Liver (tissue), 9 donors: ENCODE measurements around the gene PNLIP. TPM values are rescaled to one million over a fixed set of nuclear protein-coding genes. Genes with fewer than 3 reads are reported as not detected.

Source experiments
- DNase-seq: peaks from one replicate; pipeline ENCODE4 v3.0.0-alpha.2; 2017; ENCODE audit warnings: low spot score
- H3K27ac ChIP-seq, 2 donors: one replicate each; pipeline ENCODE4 v1.7.0; 2013; ENCODE audit warnings: inconsistent platforms in 2 of 2, low read length in 2 of 2, control low read depth in 1 of 2, low read depth in 1 of 2, mild to moderate bottlenecking in 1 of 2
- H3K27me3 ChIP-seq, 4 donors: one replicate each; pipeline versions ENCODE4 v1.6.1 to v1.7.0; 2013; ENCODE audit warnings: low read length in 3 of 4, inconsistent platforms in 1 of 4, mild to moderate bottlenecking in 1 of 4, moderate library complexity in 1 of 4; ENCODE audit not compliant: control insufficient read depth in 4 of 4, insufficient read depth in 4 of 4
- H3K36me3 ChIP-seq, 4 donors: one replicate each; pipeline versions ENCODE4 v1.6.1 to v1.7.0; 2013; ENCODE audit warnings: low read length in 3 of 4, mild to moderate bottlenecking in 3 of 4, low read depth in 1 of 4, moderate library complexity in 1 of 4; ENCODE audit not compliant: control insufficient read depth in 4 of 4, insufficient read depth in 3 of 4
- H3K4me1 ChIP-seq, 4 donors: one replicate each; pipeline versions ENCODE4 v1.6.1 to v1.7.0; 2013; ENCODE audit warnings: low read length in 3 of 4, mild to moderate bottlenecking in 3 of 4, moderate library complexity in 1 of 4; ENCODE audit not compliant: control insufficient read depth in 4 of 4, insufficient read depth in 4 of 4
- H3K4me3 ChIP-seq, 3 donors: one replicate each; pipeline versions ENCODE4 v1.6.1 to v1.7.0; 2013; ENCODE audit warnings: low read length in 3 of 3, control low read depth in 1 of 3, low read depth in 1 of 3, mild to moderate bottlenecking in 1 of 3
- H3K9ac ChIP-seq, 2 donors: one replicate each; pipeline ENCODE4 v1.7.0; 2013; ENCODE audit warnings: low read length in 2 of 2, mild to moderate bottlenecking in 2 of 2, moderate library complexity in 2 of 2, control low read depth in 1 of 2, low read depth in 1 of 2
- H3K9me3 ChIP-seq, 4 donors: one replicate each; pipeline versions ENCODE4 v1.6.1 to v1.7.0; 2013; ENCODE audit warnings: low read length in 3 of 4; ENCODE audit not compliant: control insufficient read depth in 4 of 4
- EGR1 ChIP-seq, 2 donors: IDR thresholded peaks; 2 replicates each; pipeline ENCODE4 v1.6.1; 2016 to 2018; ENCODE audit warnings: antibody characterized with exemption in 2 of 2, low read depth in 2 of 2
- FOXA1 ChIP-seq: IDR thresholded peaks from 2 replicates; pipeline ENCODE4 v1.6.1; 2016; ENCODE audit warnings: antibody characterized with exemption
- FOXA2 ChIP-seq: IDR thresholded peaks from 2 replicates; pipeline ENCODE4 v1.6.1; 2016; ENCODE audit warnings: antibody characterized with exemption
- GABPA ChIP-seq, 2 donors: IDR thresholded peaks in 1 of 2; conservative IDR thresholded peaks in 1 of 2; 2 replicates each; pipeline ENCODE4 v1.6.1; 2016; ENCODE audit warnings: antibody characterized with exemption in 2 of 2, mild to moderate bottlenecking in 1 of 2, moderate library complexity in 1 of 2
- HNF4A ChIP-seq, 2 donors: conservative IDR thresholded peaks; 2 replicates each; pipeline ENCODE4 v1.6.1; 2016; ENCODE audit warnings: antibody characterized with exemption in 2 of 2, mild to moderate bottlenecking in 2 of 2
- HNF4G ChIP-seq: IDR thresholded peaks from 2 replicates; pipeline ENCODE4 v1.6.1; 2016; ENCODE audit warnings: antibody characterized with exemption
- JUND ChIP-seq, 2 donors: IDR thresholded peaks; 2 replicates each; pipeline ENCODE4 v1.6.1; 2016; ENCODE audit warnings: antibody characterized with exemption in 2 of 2
- NR2F2 ChIP-seq: IDR thresholded peaks from 2 replicates; pipeline ENCODE4 v1.6.1; 2016; ENCODE audit warnings: antibody characterized with exemption
- RAD21 ChIP-seq, 2 donors: IDR thresholded peaks; 2 replicates each; pipeline ENCODE4 v1.6.1; 2016; ENCODE audit warnings: antibody characterized with exemption in 2 of 2, mild to moderate bottlenecking in 2 of 2
- RXRA ChIP-seq, 2 donors: IDR thresholded peaks; 2 replicates each; pipeline ENCODE4 v1.6.1; 2017 to 2018; ENCODE audit warnings: antibody characterized with exemption in 2 of 2, mild to moderate bottlenecking in 1 of 2
- SP1 ChIP-seq: IDR thresholded peaks from 2 replicates; pipeline ENCODE4 v1.6.1; 2018; ENCODE audit warnings: antibody characterized with exemption, mild to moderate bottlenecking
- WGBS: extraction: QIAGEN DNeasy Blood & Tissue Kit; methylation state at CpG from one replicate; pipeline ENCODE4 v1.1.7; 2013; 5-methylcytosine and 5-hydroxymethylcytosine counted together
- polyA plus RNA-seq, 2 donors: library from polyadenylated mRNA; stranded (reverse) in 1 of 2; unstranded in 1 of 2; fragments of 200-250 nt in 1 of 2; fragments of >200 nt in 1 of 2; fragmentation: Nextera tagmentation in 1 of 2; extraction: Ambion mirVana in 1 of 2; gene quantifications; one replicate each; pipeline versions ENCODE4 v1.2.1 to v1.2.3, GENCODE V29; 2013 to 2015
- total RNA-seq, 2 donors: library from RNA; depleted of rRNA; stranded (reverse); fragments of >200 nt; gene quantifications; one replicate each; pipeline ENCODE4 v1.2.3, GENCODE V29; 2014
- TF ChIP-seq, protein P1 (sequence below): IDR thresholded peaks from 2 replicates; pipeline ENCODE4 v1.6.1; 2016; ENCODE audit warnings: antibody characterized with exemption
- TF ChIP-seq, protein P2 (sequence below): IDR thresholded peaks from 2 replicates; pipeline ENCODE4 v1.6.1; 2016; ENCODE audit warnings: antibody characterized with exemption
- TF ChIP-seq, protein P3 (sequence below): IDR thresholded peaks from 2 replicates; pipeline ENCODE4 v1.6.1; 2016; ENCODE audit warnings: antibody characterized with exemption, mild to moderate bottlenecking
- TF ChIP-seq, protein P4 (sequence below): IDR thresholded peaks from 2 replicates; pipeline ENCODE4 v1.6.1; 2016; ENCODE audit warnings: antibody characterized with exemption
- TF ChIP-seq, protein P5 (sequence below): fragments of 150-350 bp; IDR thresholded peaks from 2 replicates; pipeline ENCODE4 v1.5.1; 2017; ENCODE audit warnings: improper control_type of control experiment, low read depth, low read length; ENCODE audit not compliant: missing input control
- donor health status: healthy.
- donor health status: healthy.
- donor health status: healthy.
- donor health status: healthy.
- donor health status: healthy.

PNLIP gene
- total and polyA plus RNA-seq, 4 donors, result 0.14 TPM; not detected in 3

DNA sequence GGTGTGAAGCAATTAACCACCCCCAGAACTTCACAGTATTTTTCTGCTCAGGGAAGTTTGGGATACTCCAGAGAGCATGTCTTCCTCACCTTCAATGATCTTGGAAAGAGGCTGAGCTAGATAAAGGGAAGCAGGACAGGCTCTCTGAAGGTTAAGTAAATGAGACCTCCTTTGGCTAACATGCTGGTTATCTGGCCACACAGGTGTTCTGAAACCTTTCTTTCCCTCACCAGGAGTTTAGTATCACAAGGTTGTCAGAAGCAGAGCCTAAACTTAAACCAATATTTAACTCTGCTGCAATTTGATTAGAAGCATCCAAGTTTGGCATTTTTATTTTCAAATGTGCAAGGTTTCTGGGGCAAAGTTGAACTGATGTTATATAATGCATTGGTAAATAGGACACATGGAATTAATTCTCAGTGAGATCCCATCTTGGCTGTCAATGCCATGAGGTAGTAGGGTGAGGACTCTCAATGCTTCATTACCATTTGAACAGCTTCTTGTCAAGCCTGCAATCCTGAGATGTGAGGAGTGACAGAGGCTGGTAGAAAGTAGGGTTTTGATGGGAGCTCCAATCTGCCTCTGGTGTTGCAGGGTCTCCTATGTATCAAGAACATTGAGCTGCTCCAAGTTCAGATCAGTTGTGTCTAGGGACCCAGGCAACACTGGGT, 3.6 kb upstream of the PNLIP start:
- H3K9me3 ChIP-seq, result peaks cover 0 to 5% (median 0%) of the 10 kb centered on the region in 4 donors
- H3K27ac ChIP-seq, result no peak overlapping the region
- no peaks in the 10 kb centered on the region for H3K4me1 ChIP-seq
- H3K36me3 ChIP-seq, result no peaks in the 10 kb centered on the region
- H3K27me3 ChIP-seq, result no peaks in the 10 kb centered on the region
- TF ChIP-seq JUND (IDR thresholded peaks at IDR 0.05), result no peak
- TF ChIP-seq EGR1 (IDR thresholded peaks at IDR 0.05; ENCODE audit: low read depth in 2 of 2), result no peak
- no peak for TF ChIP-seq GABPA (IDR thresholded peaks at IDR 0.05 in 1 of 2, conservative IDR thresholded peaks at IDR 0.05 in 1 of 2)
- TF ChIP-seq HNF4A (conservative IDR thresholded peaks at IDR 0.05), result no peak
- H3K9ac ChIP-seq, result no peak overlapping the region
- H3K4me3 ChIP-seq, result no peak overlapping the region
- no peak for DNase-seq

DNA sequence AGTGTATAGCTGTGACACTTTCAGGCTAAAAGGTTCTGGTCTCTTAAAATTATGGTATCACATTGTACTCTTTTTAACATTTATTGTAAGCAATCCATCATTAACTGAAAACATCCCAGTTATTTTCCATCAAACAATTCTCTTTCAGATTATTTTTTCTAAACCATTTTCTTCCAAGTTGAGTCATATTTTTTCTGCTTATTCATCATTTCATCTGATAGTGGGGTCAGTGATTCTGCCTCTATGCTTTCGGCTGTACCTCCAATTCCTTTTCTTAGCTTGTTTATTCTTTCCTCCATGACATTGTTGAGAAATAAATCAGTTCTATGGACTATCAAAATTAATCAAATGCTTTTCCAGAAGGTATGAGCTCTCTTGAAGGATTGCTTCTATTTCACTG, 609 bp upstream of the PNLIP start:
- no peak for DNase-seq
- Histone ChIP-seq H3K4me3 (no peak overlapping the region), H3K27ac (no peak overlapping the region), H3K36me3 (no peaks in the 10 kb centered on the region), H3K4me1 (no peaks in the 10 kb centered on the region), H3K9ac (no peak overlapping the region), H3K27me3 (no peaks in the 10 kb centered on the region), H3K9me3 (no peaks in the 10 kb centered on the region)
- 84% methylated on average over 1 of the region's 1 CpG for WGBS
- no peak for TF ChIP-seq SP1
- TF ChIP-seq, protein P1, sequence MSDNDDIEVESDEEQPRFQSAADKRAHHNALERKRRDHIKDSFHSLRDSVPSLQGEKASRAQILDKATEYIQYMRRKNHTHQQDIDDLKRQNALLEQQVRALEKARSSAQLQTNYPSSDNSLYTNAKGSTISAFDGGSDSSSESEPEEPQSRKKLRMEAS, result no peak
- TF ChIP-seq RAD21 (IDR thresholded peaks at IDR 0.05), result no peak
- TF ChIP-seq GABPA (IDR thresholded peaks at IDR 0.05 in 1 of 2, conservative IDR thresholded peaks at IDR 0.05 in 1 of 2), result no peak
- no peak for TF ChIP-seq FOXA2
- TF ChIP-seq, protein P2, sequence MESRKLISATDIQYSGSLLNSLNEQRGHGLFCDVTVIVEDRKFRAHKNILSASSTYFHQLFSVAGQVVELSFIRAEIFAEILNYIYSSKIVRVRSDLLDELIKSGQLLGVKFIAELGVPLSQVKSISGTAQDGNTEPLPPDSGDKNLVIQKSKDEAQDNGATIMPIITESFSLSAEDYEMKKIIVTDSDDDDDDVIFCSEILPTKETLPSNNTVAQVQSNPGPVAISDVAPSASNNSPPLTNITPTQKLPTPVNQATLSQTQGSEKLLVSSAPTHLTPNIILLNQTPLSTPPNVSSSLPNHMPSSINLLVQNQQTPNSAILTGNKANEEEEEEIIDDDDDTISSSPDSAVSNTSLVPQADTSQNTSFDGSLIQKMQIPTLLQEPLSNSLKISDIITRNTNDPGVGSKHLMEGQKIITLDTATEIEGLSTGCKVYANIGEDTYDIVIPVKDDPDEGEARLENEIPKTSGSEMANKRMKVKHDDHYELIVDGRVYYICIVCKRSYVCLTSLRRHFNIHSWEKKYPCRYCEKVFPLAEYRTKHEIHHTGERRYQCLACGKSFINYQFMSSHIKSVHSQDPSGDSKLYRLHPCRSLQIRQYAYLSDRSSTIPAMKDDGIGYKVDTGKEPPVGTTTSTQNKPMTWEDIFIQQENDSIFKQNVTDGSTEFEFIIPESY, result no peak
- TF ChIP-seq NR2F2, result no peak

DNA sequence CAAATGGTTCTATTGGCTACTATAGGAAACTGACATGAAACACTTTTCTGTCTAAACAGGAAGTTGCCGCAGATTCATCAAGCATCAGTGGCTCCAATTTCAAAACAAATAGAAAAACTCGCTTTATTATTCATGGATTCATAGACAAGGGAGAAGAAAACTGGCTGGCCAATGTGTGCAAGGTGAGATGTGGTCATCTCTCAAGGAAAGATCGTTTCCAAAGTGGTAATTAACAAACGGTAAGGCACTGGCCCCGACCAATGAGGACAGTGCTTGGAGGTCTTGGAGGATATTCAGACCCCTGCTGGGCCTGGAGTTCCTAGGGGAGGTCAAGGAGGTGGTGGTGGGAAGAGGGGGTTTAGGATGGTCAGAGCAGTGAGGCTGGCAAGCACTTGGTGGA, 2.6 kb downstream of the PNLIP start:
- H3K4me3 ChIP-seq, result no peak overlapping the region
- H3K27ac ChIP-seq, result no peak overlapping the region
- WGBS, result 86% methylated on average over 5 of the region's 5 CpGs
- H3K36me3 ChIP-seq, result no peaks in the 10 kb centered on the region
- no peaks in the 10 kb centered on the region for H3K4me1 ChIP-seq
- no peaks in the 10 kb centered on the region for H3K9me3 ChIP-seq
- no peak overlapping the region for H3K9ac ChIP-seq
- no peaks in the 10 kb centered on the region for H3K27me3 ChIP-seq
- TF ChIP-seq, protein P3, sequence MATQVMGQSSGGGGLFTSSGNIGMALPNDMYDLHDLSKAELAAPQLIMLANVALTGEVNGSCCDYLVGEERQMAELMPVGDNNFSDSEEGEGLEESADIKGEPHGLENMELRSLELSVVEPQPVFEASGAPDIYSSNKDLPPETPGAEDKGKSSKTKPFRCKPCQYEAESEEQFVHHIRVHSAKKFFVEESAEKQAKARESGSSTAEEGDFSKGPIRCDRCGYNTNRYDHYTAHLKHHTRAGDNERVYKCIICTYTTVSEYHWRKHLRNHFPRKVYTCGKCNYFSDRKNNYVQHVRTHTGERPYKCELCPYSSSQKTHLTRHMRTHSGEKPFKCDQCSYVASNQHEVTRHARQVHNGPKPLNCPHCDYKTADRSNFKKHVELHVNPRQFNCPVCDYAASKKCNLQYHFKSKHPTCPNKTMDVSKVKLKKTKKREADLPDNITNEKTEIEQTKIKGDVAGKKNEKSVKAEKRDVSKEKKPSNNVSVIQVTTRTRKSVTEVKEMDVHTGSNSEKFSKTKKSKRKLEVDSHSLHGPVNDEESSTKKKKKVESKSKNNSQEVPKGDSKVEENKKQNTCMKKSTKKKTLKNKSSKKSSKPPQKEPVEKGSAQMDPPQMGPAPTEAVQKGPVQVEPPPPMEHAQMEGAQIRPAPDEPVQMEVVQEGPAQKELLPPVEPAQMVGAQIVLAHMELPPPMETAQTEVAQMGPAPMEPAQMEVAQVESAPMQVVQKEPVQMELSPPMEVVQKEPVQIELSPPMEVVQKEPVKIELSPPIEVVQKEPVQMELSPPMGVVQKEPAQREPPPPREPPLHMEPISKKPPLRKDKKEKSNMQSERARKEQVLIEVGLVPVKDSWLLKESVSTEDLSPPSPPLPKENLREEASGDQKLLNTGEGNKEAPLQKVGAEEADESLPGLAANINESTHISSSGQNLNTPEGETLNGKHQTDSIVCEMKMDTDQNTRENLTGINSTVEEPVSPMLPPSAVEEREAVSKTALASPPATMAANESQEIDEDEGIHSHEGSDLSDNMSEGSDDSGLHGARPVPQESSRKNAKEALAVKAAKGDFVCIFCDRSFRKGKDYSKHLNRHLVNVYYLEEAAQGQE, result no peak
- TF ChIP-seq, protein P2, result no peak
- TF ChIP-seq HNF4A (conservative IDR thresholded peaks at IDR 0.05), result no peak
- no peak for TF ChIP-seq RXRA (IDR thresholded peaks at IDR 0.05)
- no peak for TF ChIP-seq RAD21 (IDR thresholded peaks at IDR 0.05)
- TF ChIP-seq, protein P4, sequence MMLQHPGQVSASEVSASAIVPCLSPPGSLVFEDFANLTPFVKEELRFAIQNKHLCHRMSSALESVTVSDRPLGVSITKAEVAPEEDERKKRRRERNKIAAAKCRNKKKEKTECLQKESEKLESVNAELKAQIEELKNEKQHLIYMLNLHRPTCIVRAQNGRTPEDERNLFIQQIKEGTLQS, result no peak
- no peak for TF ChIP-seq GABPA (IDR thresholded peaks at IDR 0.05 in 1 of 2, conservative IDR thresholded peaks at IDR 0.05 in 1 of 2)
- TF ChIP-seq NR2F2, result no peak
- no peak for TF ChIP-seq HNF4G
- TF ChIP-seq FOXA1, result no peak
- TF ChIP-seq, protein P5, sequence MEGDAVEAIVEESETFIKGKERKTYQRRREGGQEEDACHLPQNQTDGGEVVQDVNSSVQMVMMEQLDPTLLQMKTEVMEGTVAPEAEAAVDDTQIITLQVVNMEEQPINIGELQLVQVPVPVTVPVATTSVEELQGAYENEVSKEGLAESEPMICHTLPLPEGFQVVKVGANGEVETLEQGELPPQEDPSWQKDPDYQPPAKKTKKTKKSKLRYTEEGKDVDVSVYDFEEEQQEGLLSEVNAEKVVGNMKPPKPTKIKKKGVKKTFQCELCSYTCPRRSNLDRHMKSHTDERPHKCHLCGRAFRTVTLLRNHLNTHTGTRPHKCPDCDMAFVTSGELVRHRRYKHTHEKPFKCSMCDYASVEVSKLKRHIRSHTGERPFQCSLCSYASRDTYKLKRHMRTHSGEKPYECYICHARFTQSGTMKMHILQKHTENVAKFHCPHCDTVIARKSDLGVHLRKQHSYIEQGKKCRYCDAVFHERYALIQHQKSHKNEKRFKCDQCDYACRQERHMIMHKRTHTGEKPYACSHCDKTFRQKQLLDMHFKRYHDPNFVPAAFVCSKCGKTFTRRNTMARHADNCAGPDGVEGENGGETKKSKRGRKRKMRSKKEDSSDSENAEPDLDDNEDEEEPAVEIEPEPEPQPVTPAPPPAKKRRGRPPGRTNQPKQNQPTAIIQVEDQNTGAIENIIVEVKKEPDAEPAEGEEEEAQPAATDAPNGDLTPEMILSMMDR, result no peak
- TF ChIP-seq EGR1 (IDR thresholded peaks at IDR 0.05; ENCODE audit: low read depth in 2 of 2), result no peak
- no peak for DNase-seq
